HEK293T (cell line): ENCODE data around the gene PI16.

Experiments used
- BHLHE40 ChIP-seq: fragments of 450-650 bp; IDR thresholded peaks from 2 replicates; pipeline ENCODE4 v1.6.1; 2016; ENCODE audit warnings: mild to moderate bottlenecking, moderate library complexity, borderline replicate concordance
- ELF4 ChIP-seq: fragments of 450-650 bp; IDR thresholded peaks from 2 replicates; pipeline ENCODE4 v1.6.1; 2017; ENCODE audit warnings: antibody characterized with exemption
- FOXA1 ChIP-seq: fragments of 450-650 bp; IDR thresholded peaks from 2 replicates; pipeline ENCODE4 v1.6.1; 2016; ENCODE audit warnings: mild to moderate bottlenecking
- FOXM1 ChIP-seq: fragments of 450-650 bp; IDR thresholded peaks from 2 replicates; pipeline ENCODE4 v1.6.1; 2017; ENCODE audit warnings: mild to moderate bottlenecking, borderline replicate concordance
- L3MBTL2 ChIP-seq: fragments of 450-650 bp; conservative IDR thresholded peaks from 2 replicates; pipeline ENCODE4 v1.6.1; 2016; ENCODE audit warnings: mild to moderate bottlenecking
- NFRKB ChIP-seq: fragments of 450-650 bp; IDR thresholded peaks from 2 replicates; pipeline ENCODE4 v1.6.1; 2016; ENCODE audit warnings: mild to moderate bottlenecking, moderate library complexity
- SP1 ChIP-seq: fragments of 450-650 bp; IDR thresholded peaks from 2 replicates; pipeline ENCODE4 v1.6.1; 2017

DNA sequence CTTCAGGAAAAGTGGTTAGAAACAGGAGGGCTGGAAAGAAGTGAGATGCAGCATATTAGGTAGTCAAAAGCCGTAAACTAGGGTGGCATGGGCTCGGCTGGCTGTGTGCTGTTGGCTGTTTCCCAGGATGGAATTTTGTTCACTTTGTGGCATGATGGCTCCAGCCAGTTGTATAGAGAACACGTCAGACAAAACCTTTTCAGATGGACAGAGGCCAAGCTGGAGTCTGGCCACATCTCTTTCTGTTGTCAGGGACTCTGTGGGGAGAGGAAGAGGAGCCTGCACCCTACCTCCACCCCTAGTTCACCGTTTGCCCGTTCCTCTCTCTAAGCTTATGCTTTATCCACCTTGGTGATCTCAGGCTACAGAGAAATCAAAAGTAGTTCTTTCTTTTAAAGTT lies 46.8 kb upstream of the PI16 start:
- TF ChIP-seq L3MBTL2, result no peak
- no peak for TF ChIP-seq FOXA1
- TF ChIP-seq ELF4, result no peak
- no peak for TF ChIP-seq SP1
- TF ChIP-seq NFRKB, result no peak
- no peak for TF ChIP-seq BHLHE40
- TF ChIP-seq FOXM1, result no peak
